Activated T-helper 1 cell treated with anti-CD3 and anti-CD28 coated beads, Interleukin-12 subunit alpha, Interleukin-12 subunit beta, Interleukin-2, Interleukin-4 antibody, amounts not matched to agents 30 ng/mL and 10 ng/mL and 1 ng/mL, durations not matched to agents 14 hours and 24 hours and 36 hours (primary cell): ENCODE measurements around the gene TMEM45A. TPM values are rescaled to one million over a fixed set of nuclear protein-coding genes. Genes with fewer than 3 reads are reported as not detected.
A peak's percentile ranks its signal among the peaks of the same experiment; 100 is the strongest.
"Not testable (repeated sequence)": the region's sequence is repeated elsewhere in the genome, so short reads cannot be mapped to it uniquely, and the experiment has no call there.

Experiments used
- DNase-seq: peaks from one replicate; pipeline ENCODE4 v3.0.0; 2021; ENCODE audit warnings: low spot score
- H3K27ac Mint-ChIP-seq: one replicate; pipeline ENCODE4 v1.8.0; 2021; ENCODE audit warnings: mild to moderate bottlenecking, mixed read lengths
- H3K27me3 Mint-ChIP-seq: one replicate; pipeline ENCODE4 v1.8.0; 2022; ENCODE audit warnings: mild to moderate bottlenecking, moderate library complexity, mixed read lengths; ENCODE audit not compliant: insufficient read depth
- H3K36me3 Mint-ChIP-seq: one replicate; pipeline ENCODE4 v1.8.0; 2021; ENCODE audit warnings: low read depth, mixed read lengths
- H3K4me1 Mint-ChIP-seq: one replicate; pipeline ENCODE4 v1.8.0; 2021; ENCODE audit warnings: low read depth, mixed read lengths
- H3K4me3 Mint-ChIP-seq: one replicate; pipeline ENCODE4 v1.8.0; 2021; ENCODE audit warnings: mild to moderate bottlenecking, moderate library complexity, mixed read lengths
- H3K9me3 Mint-ChIP-seq: one replicate; pipeline ENCODE4 v1.8.0; 2021; ENCODE audit warnings: mixed read lengths
- intact Hi-C: fragments of 100-400 bp; cut with micrococcal nuclease; formaldehyde crosslinking; loops from one replicate; pipeline ENCODE4 v1.15.1; 2024
- total RNA-seq: library from RNA; stranded (reverse); gene quantifications from 2 replicates; pipeline ENCODE4 v1.2.3, GENCODE V29; 2022

Gene TMEM45A, protein sequence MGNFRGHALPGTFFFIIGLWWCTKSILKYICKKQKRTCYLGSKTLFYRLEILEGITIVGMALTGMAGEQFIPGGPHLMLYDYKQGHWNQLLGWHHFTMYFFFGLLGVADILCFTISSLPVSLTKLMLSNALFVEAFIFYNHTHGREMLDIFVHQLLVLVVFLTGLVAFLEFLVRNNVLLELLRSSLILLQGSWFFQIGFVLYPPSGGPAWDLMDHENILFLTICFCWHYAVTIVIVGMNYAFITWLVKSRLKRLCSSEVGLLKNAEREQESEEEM
- total RNA-seq = 0.13 and 0.34 TPM in 2 replicates

DNA sequence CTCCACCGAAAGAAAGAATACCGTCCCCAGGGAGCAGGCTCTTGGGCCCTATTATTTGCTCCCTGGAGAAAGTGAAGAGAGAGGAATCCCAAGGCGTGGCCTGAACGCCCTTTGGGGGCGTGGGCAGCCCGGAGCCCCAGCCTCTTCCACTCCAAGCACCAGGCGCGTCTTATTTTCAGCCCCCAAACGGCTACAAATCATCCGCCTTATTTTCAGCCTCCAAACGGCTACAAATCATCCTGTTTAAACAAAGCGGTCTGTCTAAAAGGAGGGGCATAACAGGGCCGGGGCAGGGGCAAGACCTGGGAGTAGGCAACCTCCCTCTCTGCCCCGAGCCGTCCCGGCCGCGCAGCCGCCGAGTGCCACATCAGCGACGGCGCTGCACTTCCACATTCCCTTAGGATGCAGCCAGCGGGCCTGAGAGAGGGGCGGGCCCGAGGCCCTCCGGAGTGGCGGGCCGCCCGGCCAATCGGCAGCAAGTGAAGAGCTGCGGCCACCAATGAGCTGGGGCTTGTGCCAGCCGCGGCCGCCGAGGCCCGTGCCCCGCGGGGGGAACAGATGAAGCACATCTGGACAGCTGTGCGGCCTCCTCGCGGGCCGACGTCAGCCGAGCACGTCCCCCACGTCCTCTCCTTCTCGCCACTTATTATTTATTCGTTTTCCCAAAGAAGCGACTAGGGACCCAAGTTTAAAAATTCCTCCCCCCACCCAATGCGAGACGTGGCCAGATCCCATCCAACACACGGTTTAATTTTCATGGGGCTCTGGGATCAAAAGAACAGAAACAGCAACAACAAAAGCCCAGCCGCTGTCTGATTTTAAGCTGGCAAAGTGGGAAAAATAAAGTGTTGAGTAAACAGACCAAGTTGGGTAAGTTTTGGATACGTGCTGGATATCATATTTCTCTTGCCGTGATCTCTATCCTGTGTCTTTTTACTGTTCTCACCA is at the start of gene TMEM45A:
Gene TMEM45A (plus strand): TSS at position 561 of the 948 bp plus-strand sequence. CDS start 62,593 bp downstream, outside the sequence.
- intact Hi-C loops = loop anchor here (1.0 to 10.0 kb wide), 4 partner anchors 91 to 675 kb away; partner anchors contain the start of genes CMSS1, LNP1, TFG and TOMM70
- Mint-ChIP-seq H3K36me3 (no peaks in the 10 kb centered on the region), H3K4me3 (peak within 1 kb of the TSS; percentile 86), H3K27me3 (peaks cover 18% of the 10 kb centered on the region), H3K27ac (no peak within 1 kb of the TSS), H3K9me3 (no peaks in the 10 kb centered on the region), H3K4me1 (peaks cover 17% of the 10 kb centered on the region)
- peak; percentile 73 for DNase-seq

- H3K9me3 Mint-ChIP-seq = peaks cover 9% of the 10 kb centered on the region
- DNase-seq = no peak
- no peaks in the 10 kb centered on the region for H3K36me3 Mint-ChIP-seq
- no peaks in the 10 kb centered on the region for H3K27me3 Mint-ChIP-seq
- peaks cover 9% of the 10 kb centered on the region for H3K4me1 Mint-ChIP-seq
- intact Hi-C loops = no loop called here
- no peak overlapping the region for H3K27ac Mint-ChIP-seq
- no peak overlapping the region for H3K4me3 Mint-ChIP-seq
These were observed 48.7 kb upstream of the TMEM45A start for GRCh38 chr3:100443690-100444089.

DNA sequence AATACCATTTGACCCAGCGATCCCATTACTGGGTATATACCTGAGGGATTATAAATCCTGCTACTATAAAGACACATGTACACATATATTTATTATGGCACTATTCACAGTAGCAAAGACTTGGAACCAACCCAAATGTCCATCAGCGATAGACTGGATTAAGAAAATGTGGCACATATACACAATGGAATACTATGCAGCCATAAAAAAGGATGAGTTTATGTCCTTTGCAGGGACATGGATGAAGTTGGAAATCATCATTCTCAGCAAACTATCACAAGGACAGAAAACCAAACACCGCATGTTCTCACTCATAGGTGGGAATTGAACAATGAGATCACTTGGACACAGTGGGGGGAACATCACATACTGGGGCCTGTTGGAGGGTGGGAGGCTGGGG is 45.4 kb upstream of the TMEM45A start:
- H3K4me1 Mint-ChIP-seq, intact Hi-C loops, H3K9me3 Mint-ChIP-seq, DNase-seq, H3K36me3 Mint-ChIP-seq, H3K4me3 Mint-ChIP-seq, H3K27me3 Mint-ChIP-seq, H3K27ac Mint-ChIP-seq: not testable (repeated sequence)

DNA sequence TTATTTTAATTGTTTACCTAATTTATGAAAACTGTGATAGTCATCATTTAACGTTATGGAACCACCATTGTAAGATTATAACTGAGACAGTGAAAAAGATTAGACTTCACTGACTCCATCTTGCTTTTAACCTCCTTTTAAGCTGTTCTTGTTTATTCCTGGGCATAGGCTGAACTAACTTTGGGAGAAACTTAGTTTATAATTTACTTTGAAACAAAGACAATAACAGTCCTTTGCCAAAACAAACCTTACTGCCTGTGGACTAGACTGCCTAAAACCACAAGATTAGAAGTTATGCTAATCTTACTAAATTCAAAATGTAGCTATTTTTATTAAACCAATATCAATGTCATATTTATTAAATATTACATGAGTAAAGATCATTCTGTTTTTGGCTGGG is 44.3 kb upstream of the TMEM45A start:
- DNase-seq = no peak
- no peaks in the 10 kb centered on the region for H3K36me3 Mint-ChIP-seq
- intact Hi-C loops = no loop called here

DNA sequence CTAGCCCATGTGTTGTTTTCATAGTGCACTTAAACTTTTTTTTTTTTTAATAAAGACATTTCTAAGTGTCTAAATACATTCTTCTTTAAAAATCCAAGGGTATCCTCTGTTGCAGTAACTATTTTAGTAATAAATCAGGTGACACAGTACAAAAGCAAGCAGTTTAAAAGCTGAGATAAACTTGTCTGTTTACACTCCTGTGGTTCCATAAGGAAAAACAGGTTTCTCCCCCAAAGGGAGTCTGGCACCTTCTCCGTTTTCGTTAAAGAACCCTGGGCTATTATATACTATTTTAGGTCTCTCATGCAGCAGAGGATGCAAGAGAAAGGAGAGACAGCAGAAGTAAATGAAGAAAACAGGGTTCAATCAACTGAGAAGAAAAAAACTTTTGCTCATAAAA is 43.2 kb upstream of the TMEM45A start:
- Mint-ChIP-seq H3K4me1 (no peaks in the 10 kb centered on the region), H3K27ac (no peak overlapping the region), H3K27me3 (no peaks in the 10 kb centered on the region), H3K4me3 (no peak overlapping the region), H3K9me3 (peaks cover 9% of the 10 kb centered on the region), H3K36me3 (no peaks in the 10 kb centered on the region)
- intact Hi-C loops = no loop called here
- DNase-seq = no peak

More for the DNA sequence above, 44.3 kb upstream of the TMEM45A start:
- H3K9me3 Mint-ChIP-seq = peaks cover 9% of the 10 kb centered on the region
- no peaks in the 10 kb centered on the region for H3K27me3 Mint-ChIP-seq
- no peak overlapping the region for H3K4me3 Mint-ChIP-seq
- H3K27ac Mint-ChIP-seq = no peak overlapping the region
- H3K4me1 Mint-ChIP-seq = no peaks in the 10 kb centered on the region

GRCh38 chr3:100454677-100455076 is 37.7 kb upstream of the TMEM45A start:
- intact Hi-C loops = no loop called here
- no peaks in the 10 kb centered on the region for H3K9me3 Mint-ChIP-seq
- no peak overlapping the region for H3K4me3 Mint-ChIP-seq
- DNase-seq = no peak
- no peaks in the 10 kb centered on the region for H3K4me1 Mint-ChIP-seq
- H3K27me3 Mint-ChIP-seq = peaks cover 1% of the 10 kb centered on the region
- H3K36me3 Mint-ChIP-seq = no peaks in the 10 kb centered on the region
- H3K27ac Mint-ChIP-seq = no peak overlapping the region

- Mint-ChIP-seq H3K4me1 (no peaks in the 10 kb centered on the region), H3K27me3 (peaks cover 1% of the 10 kb centered on the region), H3K9me3 (no peaks in the 10 kb centered on the region), H3K36me3 (no peaks in the 10 kb centered on the region), H3K4me3 (no peak overlapping the region), H3K27ac (no peak overlapping the region)
- DNase-seq = no peak
- intact Hi-C loops = no loop called here
These were observed 36.4 kb upstream of the TMEM45A start for GRCh38 chr3:100455841-100456550.

DNA sequence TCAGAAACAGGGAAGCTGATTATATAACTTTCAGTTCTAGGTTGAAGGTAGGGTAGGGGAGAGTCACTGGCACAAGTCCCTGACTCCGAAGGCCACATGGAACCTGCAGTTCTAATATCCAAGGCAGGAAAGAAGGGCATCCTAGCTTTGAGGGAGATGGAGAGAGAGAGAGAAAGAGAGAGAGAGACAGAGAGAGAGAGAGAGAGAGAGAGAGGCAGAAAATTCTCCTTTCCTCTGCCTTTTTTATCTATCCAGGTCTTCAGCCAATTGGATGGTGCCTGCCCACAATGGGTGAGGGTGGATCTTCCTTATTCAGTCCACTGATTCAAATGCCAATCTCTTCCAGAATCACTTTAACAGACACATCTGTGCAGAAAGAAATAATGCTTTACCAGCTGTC is 35.7 kb upstream of the TMEM45A start:
- no peaks in the 10 kb centered on the region for H3K9me3 Mint-ChIP-seq
- H3K36me3 Mint-ChIP-seq = no peaks in the 10 kb centered on the region
- no peak for DNase-seq
- intact Hi-C loops = no loop called here
- no peak overlapping the region for H3K27ac Mint-ChIP-seq
- peaks cover 1% of the 10 kb centered on the region for H3K27me3 Mint-ChIP-seq
- no peaks in the 10 kb centered on the region for H3K4me1 Mint-ChIP-seq
- H3K4me3 Mint-ChIP-seq = no peak overlapping the region

- peaks cover 1% of the 10 kb centered on the region for H3K27me3 Mint-ChIP-seq
- no peaks in the 10 kb centered on the region for H3K36me3 Mint-ChIP-seq
- intact Hi-C loops = no loop called here
- no peak overlapping the region for H3K27ac Mint-ChIP-seq
- no peaks in the 10 kb centered on the region for H3K9me3 Mint-ChIP-seq
- DNase-seq = no peak
- no peak overlapping the region for H3K4me3 Mint-ChIP-seq
- H3K4me1 Mint-ChIP-seq = no peaks in the 10 kb centered on the region
These were observed 34.6 kb upstream of the TMEM45A start for GRCh38 chr3:100457811-100458210.

GRCh38 chr3:100458814-100459213 is 33.6 kb upstream of the TMEM45A start:
- Mint-ChIP-seq H3K4me1 (no peaks in the 10 kb centered on the region), H3K27me3 (peaks cover 4% of the 10 kb centered on the region), H3K9me3 (no peaks in the 10 kb centered on the region), H3K4me3 (no peak overlapping the region), H3K27ac (no peak overlapping the region), H3K36me3 (no peaks in the 10 kb centered on the region)
- no peak for DNase-seq
- intact Hi-C loops = no loop called here

- Mint-ChIP-seq H3K4me3 (no peak overlapping the region), H3K27ac (no peak overlapping the region), H3K9me3 (no peaks in the 10 kb centered on the region), H3K36me3 (no peaks in the 10 kb centered on the region), H3K4me1 (peaks cover 11% of the 10 kb centered on the region), H3K27me3 (peaks cover 2% of the 10 kb centered on the region)
- DNase-seq = no peak
- intact Hi-C loops = loop anchor here (1.0 to 10.0 kb wide), 7 partner anchors 127 to 1172 kb away; no protein-coding TSS in a partner anchor
These were observed 29.4 kb upstream of the TMEM45A start for GRCh38 chr3:100463002-100463401.

GRCh38 chr3:100463646-100464155 is 28.7 kb upstream of the TMEM45A start:
- no peaks in the 10 kb centered on the region for H3K9me3 Mint-ChIP-seq
- intact Hi-C loops = loop anchor here (1.0 to 10.0 kb wide), 7 partner anchors 127 to 1171 kb away; no protein-coding TSS in a partner anchor
- no peak overlapping the region for H3K27ac Mint-ChIP-seq
- H3K4me1 Mint-ChIP-seq = peaks cover 11% of the 10 kb centered on the region
- H3K4me3 Mint-ChIP-seq = no peak overlapping the region
- no peaks in the 10 kb centered on the region for H3K36me3 Mint-ChIP-seq
- no peak for DNase-seq
- peaks cover 2% of the 10 kb centered on the region for H3K27me3 Mint-ChIP-seq
